Lung (tissue), 12 donors: ENCODE data around the gene GRID1. TPM values are rescaled to one million over a fixed set of nuclear protein-coding genes. Genes with fewer than 3 reads are reported as not detected.

Experiments
- ATAC-seq: fragments of 200-7000 bp; cut with Tn5 transposase; one replicate; pipeline ENCODE4 v1.9.1; 2020; ENCODE audit warnings: moderate number of reproducible peaks; ENCODE audit not compliant: insufficient read depth, low FRiP score
- DNase-seq, 3 donors: peaks; one replicate each; pipeline ENCODE4 v3.0.0-alpha.2; 2013 to 2017
- H3K27ac ChIP-seq, 2 donors: one replicate each; pipeline ENCODE4 v1.5.1; 2013; ENCODE audit warnings: mild to moderate bottlenecking in 2 of 2, moderate library complexity in 2 of 2, control low read depth in 1 of 2, inconsistent platforms in 1 of 2, low read depth in 1 of 2, low read length in 1 of 2
- H3K27me3 ChIP-seq, 3 donors: one replicate each; pipeline ENCODE4 v1.5.1; 2013; ENCODE audit warnings: low read length in 2 of 3; ENCODE audit not compliant: control insufficient read depth in 3 of 3, insufficient read depth in 3 of 3
- H3K36me3 ChIP-seq, 4 donors: one replicate each; pipeline ENCODE4 v1.5.1; 2013; ENCODE audit warnings: low read length in 4 of 4, mild to moderate bottlenecking in 1 of 4, moderate library complexity in 1 of 4; ENCODE audit not compliant: control insufficient read depth in 4 of 4, insufficient read depth in 4 of 4
- H3K4me1 ChIP-seq, 5 donors: one replicate each; pipeline ENCODE4 v1.5.1; 2013; ENCODE audit warnings: low read length in 5 of 5, mild to moderate bottlenecking in 2 of 5, moderate library complexity in 1 of 5; ENCODE audit not compliant: control insufficient read depth in 5 of 5, insufficient read depth in 5 of 5
- H3K4me3 ChIP-seq: one replicate; pipeline ENCODE4 v1.5.1; 2013; ENCODE audit warnings: mild to moderate bottlenecking, control low read depth, moderate library complexity
- H3K9ac ChIP-seq, 2 donors: one replicate each; pipeline ENCODE4 v1.5.1; 2013; ENCODE audit warnings: low read length in 2 of 2, control low read depth in 1 of 2; ENCODE audit not compliant: insufficient read depth in 1 of 2
- H3K9me3 ChIP-seq, 4 donors: one replicate each; pipeline ENCODE4 v1.5.1; 2013; ENCODE audit warnings: low read length in 3 of 4, mild to moderate bottlenecking in 1 of 4, moderate library complexity in 1 of 4; ENCODE audit not compliant: control insufficient read depth in 4 of 4, insufficient read depth in 3 of 4
- CTCF ChIP-seq: IDR thresholded peaks from 2 replicates; pipeline ENCODE4 v1.5.1; 2012; ENCODE audit warnings: mild to moderate bottlenecking; ENCODE audit errors: control extremely low read depth, extremely low read depth
- WGBS, 2 donors: extraction: QIAGEN DNeasy Blood & Tissue Kit; methylation state at CpG; one replicate each; pipeline ENCODE4 v1.1.7; 2013; 5-methylcytosine and 5-hydroxymethylcytosine counted together
- polyA plus RNA-seq, 2 donors: library from polyadenylated mRNA; stranded (reverse); fragments of 200-250 nt; gene quantifications; one replicate each; pipeline ENCODE4 v1.2.1, GENCODE V29; 2013
- total RNA-seq, 2 donors: library from RNA; depleted of rRNA in 1 of 2; stranded (reverse); fragments of >200 nt in 1 of 2; gene quantifications; one replicate each; pipeline ENCODE4 v1.2.1, GENCODE V29; 2014 to 2021
- donor health status: control.
- donor health status: control.
- donor health status: Bipolar disorder and iron deficiency.
- donor health status: healthy.
- donor health status: DM: yes; HTN: yes; CAD: no.

GRID1 gene
- total and polyA plus RNA-seq, 4 donors, result 1.1 to 3.6 (median 2.2) TPM

- Histone ChIP-seq H3K9ac (no peak overlapping the region), H3K27ac (no peak overlapping the region), H3K9me3 (peaks cover 0 to 5% (median 0%) of the 10 kb centered on the region in 4 donors), H3K4me1 (peaks cover 0 to 5% (median 0%) of the 10 kb centered on the region in 5 donors), H3K27me3 (peaks cover 0 to 64% (median 53%) of the 10 kb centered on the region in 3 donors), H3K36me3 (no peaks in the 10 kb centered on the region), H3K4me3 (no peak overlapping the region)
- no peak for TF ChIP-seq CTCF
- WGBS, 2 donors, result 72 to 82% methylated on average over 12 of the region's 12 CpGs
- no peak for DNase-seq
- no peak for ATAC-seq
Measured at GRCh38 chr10:86391986-86392722, 25.6 kb upstream of the GRID1 start.

GRCh38 chr10:86391236-86391840 is 24.7 kb upstream of the GRID1 start:
- Histone ChIP-seq H3K4me1 (peaks cover 0 to 5% (median 0%) of the 10 kb centered on the region in 5 donors), H3K4me3 (no peak overlapping the region), H3K9me3 (peaks cover 0 to 5% (median 0%) of the 10 kb centered on the region in 4 donors), H3K36me3 (no peaks in the 10 kb centered on the region), H3K27ac (no peak overlapping the region), H3K27me3 (peaks cover 0 to 60% (median 52%) of the 10 kb centered on the region in 3 donors), H3K9ac (no peak overlapping the region)
- DNase-seq (no peak), ATAC-seq (no peak)
- 81 to 86% methylated on average over 8 of the region's 8 CpGs for WGBS, 2 donors
- no peak for TF ChIP-seq CTCF

- no peak for DNase-seq
- H3K27me3 ChIP-seq, result peaks cover 0 to 63% (median 57%) of the 10 kb centered on the region in 3 donors
- no peak overlapping the region for H3K9ac ChIP-seq
- H3K4me3 ChIP-seq, result no peak overlapping the region
- peaks cover 0 to 5% (median 0%) of the 10 kb centered on the region in 5 donors for H3K4me1 ChIP-seq
- H3K27ac ChIP-seq, result no peak overlapping the region
- peaks cover 0 to 5% (median 0%) of the 10 kb centered on the region in 4 donors for H3K9me3 ChIP-seq
- ATAC-seq, result no peak
- 89 to 90% methylated on average over 14 of the region's 14 CpGs for WGBS, 2 donors
- H3K36me3 ChIP-seq, result no peaks in the 10 kb centered on the region
- no peak for TF ChIP-seq CTCF
Measured at GRCh38 chr10:86390337-86391120, 23.9 kb upstream of the GRID1 start.
